GM10847 (cell line): ENCODE measurements around the gene ADGRB2.

Experiments used
- POLR2A ChIP-seq: IDR thresholded peaks from 2 replicates; pipeline ENCODE4 v1.6.1; 2011; ENCODE audit not compliant: insufficient read length; ENCODE audit errors: extremely low read depth

ADGRB2 gene

DNA sequence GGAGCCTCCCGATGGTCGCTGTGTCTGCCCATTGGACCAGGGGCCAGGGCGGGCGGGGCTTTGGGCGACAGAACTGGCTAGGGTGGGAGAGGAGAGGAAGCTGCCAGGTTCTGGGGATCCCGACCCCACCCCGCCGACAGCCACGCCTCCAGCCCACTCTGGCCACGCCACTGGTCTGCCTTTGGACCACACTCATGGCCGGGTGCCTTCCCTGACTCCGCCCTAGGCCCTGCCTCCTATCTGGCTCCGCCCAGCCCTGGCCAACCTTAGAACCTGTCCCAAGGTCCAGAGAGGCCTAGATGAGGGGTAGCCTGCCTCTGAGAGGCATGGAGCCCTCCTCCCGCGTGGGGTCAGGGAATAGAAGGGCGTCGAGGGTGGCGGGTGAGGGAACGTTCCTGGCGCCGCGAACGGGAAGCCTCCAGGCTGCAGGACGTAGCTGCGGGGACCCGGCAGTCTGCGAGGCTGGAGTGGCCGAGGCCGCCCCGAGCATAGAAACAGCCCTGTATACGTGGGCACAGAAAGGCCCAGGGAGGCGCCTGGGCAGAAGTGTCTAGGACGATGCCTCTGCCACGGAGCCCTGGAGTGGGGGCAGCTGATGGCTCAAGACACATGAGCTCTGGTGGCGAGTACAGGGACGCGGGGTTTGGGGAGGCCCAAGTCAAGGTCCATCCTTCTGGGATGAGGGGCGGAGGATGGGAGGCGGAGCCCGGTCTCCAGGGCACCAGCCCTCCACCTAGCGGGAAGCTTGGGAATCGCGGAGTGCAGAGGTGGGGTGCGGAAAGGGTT lies 48.9 kb downstream of the ADGRB2 start:
- no peak for TF ChIP-seq POLR2A

DNA sequence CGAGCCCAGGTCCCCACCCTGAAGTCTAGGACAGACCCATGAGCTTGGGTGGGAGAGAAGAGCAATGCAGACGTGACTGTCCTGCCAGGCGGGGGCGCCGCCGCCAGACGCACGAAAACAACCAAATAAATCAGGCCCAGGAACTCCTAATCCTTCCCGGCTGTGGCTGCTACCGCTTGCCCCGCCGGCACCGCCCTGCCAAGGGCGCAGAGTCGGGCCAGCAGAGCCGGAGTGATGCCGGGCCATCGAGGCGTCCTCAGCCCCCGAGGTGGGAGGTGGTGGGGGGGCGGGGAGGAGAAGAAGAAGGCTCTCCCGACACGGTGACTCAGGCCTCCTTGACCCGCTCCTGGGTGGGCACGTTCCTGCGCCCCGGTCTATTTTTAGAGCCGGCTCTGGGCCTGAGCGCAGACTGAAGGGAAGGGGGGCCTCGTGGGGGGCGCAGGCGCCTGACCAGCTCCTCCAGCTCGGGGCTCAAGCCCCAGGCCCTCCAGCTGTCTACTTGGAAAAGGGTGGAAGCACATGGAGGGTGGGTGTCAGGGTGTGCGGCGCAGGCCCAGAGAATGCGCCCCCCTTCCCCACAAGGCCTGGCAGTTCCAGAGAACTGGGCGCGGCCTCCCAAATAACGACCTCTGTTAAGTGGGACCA lies 49.6 kb downstream of the ADGRB2 start:
- TF ChIP-seq POLR2A = no peak

DNA sequence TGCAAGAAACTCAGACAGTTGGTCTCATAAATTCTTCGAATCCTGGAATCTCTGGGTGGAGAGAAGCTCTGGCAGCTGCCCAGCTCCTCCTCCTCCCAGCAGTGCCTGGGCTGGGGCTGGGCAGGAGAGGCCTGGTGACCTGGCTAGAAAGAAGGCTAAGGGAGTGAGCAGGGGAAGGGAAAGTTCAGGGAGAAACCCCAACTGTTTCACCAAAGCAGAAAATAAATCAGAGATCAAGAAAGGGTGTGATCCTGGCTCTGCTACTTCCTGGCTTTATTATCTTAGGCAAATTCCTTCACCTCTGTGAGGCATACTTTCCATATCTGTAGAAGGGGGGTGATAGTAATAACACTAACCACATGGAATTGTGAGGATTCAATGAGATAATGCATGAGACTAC lies 51.5 kb downstream of the ADGRB2 start:
- TF ChIP-seq POLR2A = no peak

DNA sequence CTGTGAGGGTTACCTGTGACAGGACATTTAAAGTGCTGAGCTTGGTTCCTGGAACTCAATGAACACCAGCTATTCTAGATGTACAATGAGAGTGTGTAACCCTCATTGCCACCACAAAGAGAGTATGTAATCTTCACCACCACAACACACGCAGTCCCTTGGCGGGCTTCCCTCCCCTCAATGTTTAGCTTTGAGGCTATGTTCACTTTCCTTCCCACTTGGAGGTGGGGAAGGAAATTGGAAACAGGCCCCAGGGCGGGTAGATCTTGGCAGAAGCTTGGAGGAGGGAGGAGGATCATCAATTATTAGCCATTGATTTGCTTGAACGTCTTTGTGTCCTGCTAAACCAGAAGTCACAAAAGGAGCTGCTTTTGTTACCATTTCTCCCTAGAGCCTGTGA lies 52.1 kb downstream of the ADGRB2 start:
- no peak for TF ChIP-seq POLR2A

DNA sequence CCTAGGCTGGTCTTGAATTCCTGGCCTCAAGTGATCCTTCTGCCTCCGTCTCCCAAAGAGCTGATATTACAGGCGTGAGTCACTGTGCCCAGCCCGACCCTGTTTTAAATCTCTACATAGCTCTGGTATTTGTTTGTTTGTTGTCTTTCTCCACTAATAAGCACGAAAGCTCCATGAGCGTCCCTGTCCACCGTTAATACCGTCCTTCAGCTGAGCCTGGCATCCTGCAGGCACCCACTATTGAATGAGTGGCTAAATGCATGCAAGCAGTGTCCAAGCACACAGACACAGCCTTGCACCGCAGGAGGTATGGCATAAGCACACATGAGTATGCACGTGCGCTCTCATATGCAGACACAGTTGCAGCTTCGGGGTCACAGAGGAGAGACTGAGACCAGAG lies 55.8 kb downstream of the ADGRB2 start:
- TF ChIP-seq POLR2A = no peak

DNA sequence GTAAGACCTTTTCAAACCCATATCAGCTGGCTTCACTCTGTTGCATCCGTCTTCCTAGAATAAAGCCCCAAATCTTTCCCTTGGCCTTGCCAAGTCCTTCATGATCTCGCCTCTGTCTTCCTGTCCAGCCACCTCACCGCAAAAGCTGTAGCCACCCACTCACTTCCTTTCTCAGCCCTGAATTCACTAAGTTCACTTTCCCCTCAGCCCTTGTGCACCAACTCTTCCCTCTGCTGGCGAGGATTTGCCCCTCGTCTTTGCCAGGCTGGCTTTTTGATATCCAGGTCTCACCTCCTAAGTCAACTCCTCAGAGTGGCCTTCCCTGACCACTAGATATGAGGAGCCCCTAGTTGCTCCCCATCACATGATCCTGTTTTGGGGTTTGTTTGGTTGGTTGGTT lies 56.4 kb downstream of the ADGRB2 start:
- TF ChIP-seq POLR2A = no peak

DNA sequence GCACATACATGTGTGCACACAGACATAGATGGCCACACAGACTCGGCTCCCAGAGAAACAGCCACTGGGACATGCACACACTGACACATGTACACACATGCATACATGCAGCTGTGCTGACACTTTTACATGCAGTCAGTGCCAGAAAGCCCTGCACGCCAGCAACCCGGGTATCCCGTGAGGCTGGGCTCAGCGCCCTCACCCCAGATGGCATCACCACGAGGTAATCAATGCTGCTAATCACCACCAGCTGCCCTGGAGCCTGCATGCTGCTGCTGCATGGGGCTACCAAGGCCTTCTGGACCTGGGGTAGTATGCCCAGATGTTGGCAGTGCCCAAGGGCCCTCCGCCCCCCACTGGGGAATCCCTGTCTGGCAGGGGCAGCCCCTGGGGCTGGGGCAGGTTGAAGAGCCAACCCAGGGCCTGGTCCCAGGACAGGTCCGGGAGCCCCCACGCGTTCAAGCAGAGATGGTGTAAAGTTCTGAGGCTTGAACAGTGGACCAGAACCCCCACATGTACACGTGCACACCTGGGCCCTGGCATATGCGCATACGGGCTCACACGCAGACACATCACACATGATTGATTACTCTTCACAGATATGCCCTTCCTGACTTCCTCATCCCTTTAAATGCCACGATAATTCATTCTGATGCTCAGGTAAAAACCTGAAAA lies 57.6 kb downstream of the ADGRB2 start:
- no peak for TF ChIP-seq POLR2A

DNA sequence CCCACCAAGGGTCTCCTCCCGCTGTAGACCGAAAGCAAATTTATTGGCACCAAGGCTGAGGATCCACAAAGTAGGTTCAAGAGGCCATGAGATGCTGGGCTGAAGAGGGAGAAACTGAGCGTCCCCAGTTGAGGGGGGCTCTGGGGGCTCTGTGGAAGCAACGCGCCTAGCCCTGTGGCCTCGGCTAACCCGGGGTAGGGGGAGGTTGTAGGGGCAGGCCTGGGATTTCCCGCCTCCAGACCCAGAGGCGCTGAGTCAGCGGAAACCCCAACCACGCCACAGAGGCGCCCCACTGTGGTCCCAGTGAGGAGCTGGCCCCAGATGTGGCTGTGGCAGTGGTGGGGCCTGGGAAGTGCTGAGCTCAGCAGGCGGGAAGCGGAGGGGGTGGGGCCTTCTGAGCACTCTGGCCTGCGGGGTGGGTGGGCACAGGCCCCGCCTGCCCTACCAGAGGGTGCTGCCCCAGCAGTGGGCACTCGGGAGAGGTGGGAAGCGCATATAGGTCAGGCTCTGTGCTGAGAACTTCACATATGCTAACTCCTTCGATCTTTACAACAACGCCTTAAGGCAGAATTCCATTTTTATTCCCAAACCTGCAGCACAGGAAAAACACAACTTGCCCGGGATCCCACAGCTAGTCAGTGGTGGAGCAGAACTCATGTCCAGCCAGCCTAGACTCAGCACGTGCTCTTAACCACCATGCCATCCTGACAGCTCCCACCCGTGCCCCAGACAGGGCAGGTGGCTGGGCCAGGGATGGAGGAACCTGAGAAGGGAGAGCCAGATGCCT lies 58.9 kb downstream of the ADGRB2 start:
- TF ChIP-seq POLR2A = no peak

DNA sequence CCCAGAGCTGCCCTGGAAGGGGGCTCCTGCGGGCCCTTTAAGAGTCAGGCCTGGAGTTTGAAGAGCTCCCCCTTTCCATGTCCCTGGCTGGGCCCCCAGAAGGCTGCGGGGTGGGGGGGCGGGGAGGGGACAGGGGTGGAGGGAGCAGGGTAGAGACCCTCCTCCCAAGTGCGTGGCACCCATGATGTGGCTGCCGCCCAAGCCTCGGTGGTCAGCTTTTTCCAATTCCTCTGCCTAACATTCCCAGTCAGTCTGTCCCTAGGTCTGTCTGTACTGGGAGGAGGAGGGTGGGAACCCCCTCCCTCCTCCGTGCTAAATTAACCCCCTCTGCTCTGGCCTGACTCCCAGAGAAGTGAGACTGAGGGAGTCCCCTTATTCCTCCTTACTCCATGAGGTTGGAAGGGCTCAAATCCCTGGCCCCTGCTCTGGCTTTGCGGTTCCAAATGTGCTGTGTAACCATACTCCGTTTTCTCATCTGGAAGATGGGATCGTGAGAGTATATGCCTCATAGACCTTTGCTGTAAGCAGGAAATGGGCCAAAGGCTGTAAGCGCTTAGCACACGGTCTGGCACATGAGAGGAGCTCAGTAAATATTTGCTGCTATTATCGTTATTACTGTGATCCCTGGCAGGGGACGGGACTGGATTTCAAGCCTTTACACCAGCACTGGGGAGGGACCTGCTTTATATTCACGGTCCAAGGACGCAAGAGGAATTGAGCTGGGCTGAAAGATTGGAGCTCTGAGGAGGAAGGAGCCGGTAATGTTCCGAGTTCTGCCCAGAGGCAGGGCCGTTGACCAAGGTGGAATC lies 59.7 kb downstream of the ADGRB2 start:
- no peak for TF ChIP-seq POLR2A

DNA sequence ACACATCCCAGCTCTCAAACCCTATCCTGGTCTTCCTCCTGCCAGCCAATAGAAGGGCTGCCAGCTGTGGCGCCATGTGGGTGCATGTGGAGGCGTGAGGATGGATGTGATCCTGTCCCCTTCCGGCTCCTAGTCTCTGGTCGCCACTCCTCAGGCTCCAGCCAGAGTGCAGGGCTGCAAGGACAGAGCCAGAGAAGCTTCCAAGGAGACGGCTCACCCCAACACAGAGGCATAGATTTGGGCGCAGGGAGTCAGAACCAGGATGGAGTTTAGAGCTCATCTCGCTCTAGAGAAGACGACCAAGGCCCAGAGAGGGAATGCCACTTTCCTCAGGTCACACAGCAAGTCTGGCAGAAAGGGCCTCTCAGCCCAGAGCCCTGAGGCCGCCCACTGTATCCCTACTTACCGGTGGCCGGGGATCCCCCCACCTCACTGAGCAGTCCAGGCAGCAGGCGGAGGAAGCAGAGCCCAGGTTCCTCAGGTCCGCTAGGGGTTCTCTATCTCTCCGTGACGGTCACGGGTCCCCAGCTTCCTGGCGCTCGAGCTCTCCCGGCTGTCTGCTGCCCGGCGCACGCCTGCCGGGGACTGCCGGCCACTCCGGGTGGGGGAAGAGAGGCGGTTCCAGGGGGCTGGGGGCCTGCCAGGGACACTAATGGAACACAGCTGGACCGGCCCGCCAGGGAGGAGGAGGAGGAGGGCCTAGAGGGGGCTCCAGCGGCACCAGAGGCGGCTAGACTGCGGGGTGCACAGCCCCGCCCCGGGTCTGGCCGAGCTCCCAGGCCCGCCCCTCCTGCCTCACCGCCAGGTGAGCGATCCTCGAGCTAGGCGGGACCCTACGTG lies 60.5 kb downstream of the ADGRB2 start, which contains the start of gene COL16A1:
COL16A1 (minus strand) TSS at position 587 of the 840 bp plus-strand sequence. CDS start 1,824 bp downstream, outside the sequence.
- TF ChIP-seq POLR2A = no peak

DNA sequence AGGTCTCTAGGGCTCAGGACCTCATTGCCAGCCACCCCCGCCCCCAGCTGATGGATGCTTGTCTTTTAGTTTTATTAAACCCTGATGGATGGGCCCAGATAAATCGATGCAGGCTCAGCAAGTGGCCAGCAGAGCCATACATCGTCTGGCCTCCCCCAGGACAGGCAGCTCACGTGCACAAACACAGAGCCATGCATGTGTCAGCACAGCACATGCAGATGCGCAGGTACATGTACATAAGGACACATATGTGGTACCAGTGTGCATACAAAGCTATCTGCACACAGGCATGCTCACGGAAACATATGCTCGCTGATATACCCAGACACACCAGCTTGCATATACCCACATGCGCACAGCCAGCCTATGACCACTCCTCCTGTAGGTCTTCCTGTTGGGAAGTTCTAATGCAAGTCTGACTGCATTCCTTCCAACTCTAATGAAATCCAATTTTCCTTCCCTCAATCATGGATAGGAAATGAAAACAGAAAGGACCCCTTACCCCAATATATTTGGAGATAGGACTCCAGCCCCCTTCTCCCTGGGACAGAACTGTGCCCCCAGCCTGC lies 61.2 kb downstream of the ADGRB2 start:
- TF ChIP-seq POLR2A = no peak

DNA sequence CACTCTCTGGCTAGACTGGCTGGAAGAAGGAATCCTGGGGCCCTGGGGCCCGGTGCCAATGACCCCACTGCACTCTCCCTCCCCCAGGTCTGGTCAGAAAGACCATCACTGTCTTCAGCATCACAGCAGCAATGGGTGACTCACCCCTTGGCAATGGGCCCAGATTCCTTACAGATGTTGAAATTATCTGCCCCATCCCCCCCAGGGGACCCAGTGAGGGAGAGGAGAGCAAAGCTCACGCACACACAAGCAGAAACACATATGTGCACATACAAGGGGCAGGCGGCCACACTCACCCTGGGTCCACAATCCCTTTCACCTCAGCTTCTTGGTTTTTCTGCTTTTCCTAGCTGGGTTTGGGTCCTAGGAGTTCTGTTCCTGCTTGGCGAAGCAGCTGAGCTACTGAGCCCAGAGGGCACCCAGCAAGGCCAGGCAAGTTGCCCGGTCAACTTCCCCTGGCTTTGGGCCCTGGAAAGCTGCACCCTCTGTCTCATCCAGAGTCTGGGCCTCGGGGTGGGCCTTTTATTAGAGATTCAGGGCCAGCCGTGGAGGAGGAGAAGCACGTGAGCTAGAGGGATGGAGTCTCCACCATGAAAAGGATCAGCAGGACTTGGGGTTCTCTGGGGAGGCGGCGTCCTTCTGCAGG lies 62.9 kb downstream of the ADGRB2 start:
- TF ChIP-seq POLR2A = no peak
